ENCODE measurements around the gene CCT6B. TPM values are rescaled to one million over a fixed set of nuclear protein-coding genes. Genes with fewer than 3 reads are reported as not detected.

Gene CCT6B
- total and polyA plus RNA-seq, 9 of the 15 experiments (the other 6 are each of a cell fraction or from before 2014, with no cell fraction given) = 0.25 to 0.91 (median 0.58) TPM

- TF ChIP-seq E2F1 (CRISPR knock-in tag; IDR thresholded peaks at IDR 0.05) (no peak), MAZ (CRISPR knock-in tag; conservative IDR thresholded peaks at IDR 0.05 in 1 of 2, IDR thresholded peaks at IDR 0.05 in 1 of 2) (0 out of 4 replicates have a peak, but pooled peaks of 1 of the 2 experiments have one; percentile 20), ZNF277 (CRISPR knock-in tag; IDR thresholded peaks at IDR 0.05; ENCODE audit: borderline replicate concordance) (no peak)
These were observed at the start of gene CCT6B, which contains the start of gene ZNF830 (continued) for GRCh38 chr17:34961093-34961911.

- no peak for DNase-seq (ENCODE audit: extremely low read depth in 1 of 4, low spot score in 3 of 4)
- no peak for ATAC-seq
- FAIRE-seq = no peak
- CTCF ChIA-PET (ENCODE audit: low intra/inter-chr PET ratio) = no interaction called here
- peaks cover 54% of the 10 kb centered on the region for H3K36me3 ChIP-seq (ENCODE audit: control insufficient read depth, insufficient read depth, low read length)
- no peaks in the 10 kb centered on the region for H3K79me2 ChIP-seq (ENCODE audit: control insufficient read depth, insufficient read depth, low read length)
- no peak overlapping the region for H3K9ac ChIP-seq (ENCODE audit: insufficient read depth in 1 of 2, low read depth in 2 of 2, low read length in 2 of 2)
- H2AFZ ChIP-seq (ENCODE audit: low read depth, low read length) = no peak overlapping the region
- WGBS (ENCODE audit: insufficient coverage, low coverage, missing lambda C conversion rate) = 73% methylated on average over 3 of the region's 3 CpGs
- intact Hi-C loops (cut with micrococcal nuclease) (no loop called here), in situ Hi-C loops (cut with MboI) (no loop called here)
- H3K4me2 ChIP-seq (ENCODE audit: insufficient read depth, low read length) = no peak overlapping the region
- no TSS peak for BruUV-seq (replicated peaks)
- no peaks in the 10 kb centered on the region for H3K27me3 ChIP-seq (ENCODE audit: control insufficient read depth in 2 of 2, insufficient read depth in 2 of 2, low read length in 2 of 2)
- H3K4me3 ChIP-seq = no peak overlapping the region
- no peaks in the 10 kb centered on the region for H3K4me1 ChIP-seq (replicated peaks in 1 of 2; ENCODE audit: control insufficient read depth in 2 of 2, insufficient read depth in 2 of 2, low read length in 2 of 2)
- H4K20me1 ChIP-seq (replicated peaks; ENCODE audit: control insufficient read depth, insufficient read depth, low read length) = no peaks in the 10 kb centered on the region
- H3K9me3 ChIP-seq (replicated peaks; ENCODE audit: control insufficient read depth, insufficient read depth, low read depth, low read length) = no peaks in the 10 kb centered on the region
- no peaks in the 10 kb centered on the region for H3K9me1 ChIP-seq (ENCODE audit: control insufficient read depth, insufficient read depth, low read length)
- no peak overlapping the region for H3K27ac ChIP-seq (ENCODE audit: extremely low read depth, low read depth, low read length)
- POLR2A ChIA-PET = interaction anchor here (0.7 to 1.4 kb wide), 2 partner anchors 13 to 33 kb away, joined by 3 to 4 read pairs; no protein-coding TSS in a partner anchor
- TF ChIP-seq POLR2AphosphoS5 (IDR thresholded peaks at IDR 0.05; ENCODE audit: control insufficient read depth, insufficient read depth, low read depth, low read length) = peak; percentile 6; the same call in 1 of the 2 replicates
- TF ChIP-seq DNMT1 (IDR thresholded peaks at IDR 0.05) = no peak
These were observed 48.8 kb upstream of the CCT6B start for GRCh38 chr17:35010093-35010492.
